HG03095 (cell line): ENCODE results near the gene MOCS3.

Experiments used
- ATAC-seq: cut with Tn5 transposase; IDR thresholded peaks from one replicate; pipeline ENCODE4 v1.9.1; 2021; ENCODE audit warnings: moderate library complexity; ENCODE audit not compliant: unreplicated experiment

The MOCS3 gene

DNA sequence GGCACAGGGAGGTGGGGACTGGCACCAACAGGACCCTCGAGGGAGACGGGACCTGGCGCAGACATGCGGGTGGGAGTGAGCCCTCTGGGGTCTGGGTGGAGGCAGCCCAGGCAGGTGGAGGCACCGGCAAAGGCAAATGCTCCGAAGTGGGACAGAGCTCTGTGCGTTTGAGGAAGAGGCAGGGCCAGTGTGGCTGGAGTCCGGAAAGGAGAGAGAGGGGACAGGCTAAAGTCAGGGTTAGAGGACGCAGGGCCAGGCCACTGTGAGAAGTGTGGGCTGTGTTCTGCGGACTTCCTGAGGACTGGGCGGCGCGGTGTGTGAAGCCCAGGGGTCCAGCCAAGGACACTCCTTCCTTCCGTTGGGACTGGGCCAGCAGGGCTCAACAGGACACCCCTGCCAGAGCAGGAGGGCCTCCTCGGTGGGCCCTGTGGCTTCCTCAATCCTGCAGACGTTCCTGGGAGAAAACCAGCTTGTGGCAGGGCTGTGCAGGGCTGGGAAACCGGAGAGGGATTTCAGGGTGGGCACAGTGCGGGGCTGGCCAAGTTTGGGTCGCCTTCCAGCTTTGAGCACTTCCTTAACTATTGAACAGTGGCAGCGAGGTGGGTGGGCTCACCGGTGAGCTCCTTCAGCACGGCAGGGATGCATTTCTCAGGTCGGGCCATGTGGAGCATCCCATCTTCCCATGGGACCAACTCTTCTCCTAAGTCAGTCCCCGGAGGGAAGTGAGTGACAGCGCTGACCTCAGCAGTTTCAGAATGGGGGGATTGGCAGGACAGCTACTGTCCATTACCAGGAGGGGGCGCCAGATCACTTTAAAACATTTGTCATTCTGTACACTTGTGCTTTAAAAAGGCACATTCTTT is 22.5 kb downstream of the MOCS3 start:
- no peak for ATAC-seq

DNA sequence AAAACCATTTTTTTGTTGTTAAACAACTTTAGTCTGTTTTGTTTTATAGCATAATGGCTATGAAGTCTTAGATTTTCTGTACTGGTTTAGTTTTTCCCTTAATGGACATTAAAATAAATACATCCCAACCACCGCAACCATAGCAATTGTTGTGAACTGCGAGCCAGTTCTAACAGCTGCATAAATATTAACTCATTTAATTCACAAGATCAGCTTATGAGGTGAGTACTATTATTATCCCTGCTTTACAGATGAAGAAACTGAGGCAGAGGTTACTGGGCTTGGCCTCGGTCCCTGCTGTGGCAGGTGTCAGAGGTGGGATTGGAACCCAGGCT is 23.1 kb downstream of the MOCS3 start:
- no peak for ATAC-seq

DNA sequence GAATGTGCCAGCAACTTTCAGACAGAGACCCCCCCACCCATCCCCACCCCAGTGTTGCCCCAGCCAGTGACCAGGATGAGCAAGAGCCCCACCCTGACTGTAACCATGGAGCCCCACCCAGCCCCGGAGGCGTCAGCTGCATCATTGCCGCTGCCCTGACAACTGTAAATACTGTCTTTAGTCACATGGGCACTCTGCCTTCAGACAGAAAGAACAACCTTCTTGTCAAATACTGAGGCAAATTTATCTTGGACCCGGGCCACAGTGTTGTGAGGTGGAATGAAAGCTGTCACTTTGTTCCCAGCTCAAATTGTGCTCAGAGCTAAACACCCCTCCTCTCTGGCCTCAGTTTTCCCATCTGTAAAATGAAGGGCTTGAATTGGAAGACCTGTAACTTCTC is 23.7 kb downstream of the MOCS3 start:
- no peak for ATAC-seq

DNA sequence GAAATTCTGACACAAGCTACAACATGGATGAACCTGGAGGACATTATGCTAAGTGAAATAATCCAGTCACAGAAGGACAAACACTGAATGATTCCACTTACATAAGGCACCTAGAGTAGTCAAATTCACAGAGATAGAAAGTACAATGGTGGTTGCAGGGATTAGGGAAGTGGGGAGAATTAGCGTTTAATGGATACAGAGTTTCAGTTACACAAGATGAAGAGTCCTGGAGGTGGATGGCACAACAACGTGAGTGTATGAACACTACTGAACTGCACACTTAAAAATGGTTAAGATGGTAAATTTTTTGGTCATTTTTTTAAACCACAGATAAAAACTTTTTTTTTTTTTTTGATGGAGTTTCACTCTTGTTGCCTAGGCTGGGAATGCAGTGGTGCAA is 24.7 kb downstream of the MOCS3 start:
- no peak for ATAC-seq

DNA sequence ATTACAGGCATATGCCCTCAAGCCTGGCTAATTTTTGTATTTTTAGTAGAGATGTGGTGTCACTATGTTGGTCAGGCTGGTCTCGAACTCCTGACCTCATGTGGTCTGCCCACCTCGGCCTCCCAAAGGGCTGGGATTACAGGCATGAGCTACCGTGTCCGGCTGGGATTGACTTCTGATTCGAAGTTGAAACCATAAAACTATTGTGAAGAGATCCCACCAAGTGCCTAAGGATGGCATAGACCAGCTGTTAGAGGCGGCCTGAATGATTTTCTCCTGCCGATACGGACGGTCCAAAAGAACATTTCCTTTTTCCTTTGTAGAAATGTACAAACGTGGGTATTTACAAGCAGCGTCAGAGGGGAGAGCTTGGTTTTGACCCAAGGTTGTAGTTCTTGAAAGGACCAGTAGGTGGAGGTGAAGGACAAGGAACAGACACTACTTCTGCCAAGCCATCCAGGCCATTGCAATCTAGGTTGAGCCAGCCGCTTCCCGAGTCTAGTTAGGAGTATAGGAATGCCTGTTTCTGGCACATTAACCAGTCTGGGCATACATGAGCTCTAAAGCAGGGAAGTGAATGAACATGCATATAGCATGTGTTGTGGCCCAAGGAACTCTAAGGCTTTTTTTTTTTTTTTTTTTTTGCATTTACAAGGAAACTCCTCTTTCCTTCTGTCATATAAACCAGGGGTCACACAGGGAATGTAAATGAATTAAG is 29.0 kb downstream of the MOCS3 start:
- no peak for ATAC-seq

DNA sequence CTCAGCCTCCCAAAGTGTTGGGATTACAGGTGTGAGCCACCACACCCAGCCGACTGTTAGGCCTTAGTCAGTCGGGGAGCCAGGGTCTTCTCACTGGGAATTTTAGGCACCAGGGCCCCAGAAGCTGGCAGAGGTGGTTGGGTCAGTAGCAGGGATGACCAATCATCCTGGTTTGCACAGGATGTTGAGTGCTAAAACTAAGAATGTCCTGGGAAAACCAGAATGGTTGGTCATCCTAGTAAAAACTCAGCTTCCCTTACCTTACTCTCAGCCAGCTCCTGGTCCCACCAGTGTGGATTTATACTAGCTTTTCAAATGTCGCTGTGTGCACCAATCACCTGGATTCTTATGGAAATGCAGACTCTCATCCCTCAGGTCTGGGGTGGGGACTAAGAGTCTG is 32.5 kb downstream of the MOCS3 start:
- no peak for ATAC-seq

DNA sequence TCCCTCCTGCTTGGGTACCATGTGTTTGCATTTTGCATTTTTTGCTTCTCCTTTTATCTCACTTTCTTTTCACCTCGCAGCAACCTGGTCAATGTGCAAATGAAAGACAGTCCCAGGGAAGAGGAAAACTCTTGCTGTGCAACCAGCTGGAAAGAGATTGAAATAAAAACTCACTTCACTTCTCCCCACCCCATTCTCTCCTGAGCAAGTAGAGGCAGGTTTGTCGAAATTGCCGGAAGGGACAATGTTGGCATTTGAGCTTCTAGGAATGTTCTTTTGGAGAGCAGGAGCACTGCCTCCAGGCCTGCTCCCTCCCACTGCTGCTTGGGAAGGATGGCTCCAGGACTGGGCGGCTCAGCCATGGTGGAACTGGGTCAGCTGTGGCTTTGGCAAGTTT is 33.7 kb downstream of the MOCS3 start:
- ATAC-seq, result no peak

DNA sequence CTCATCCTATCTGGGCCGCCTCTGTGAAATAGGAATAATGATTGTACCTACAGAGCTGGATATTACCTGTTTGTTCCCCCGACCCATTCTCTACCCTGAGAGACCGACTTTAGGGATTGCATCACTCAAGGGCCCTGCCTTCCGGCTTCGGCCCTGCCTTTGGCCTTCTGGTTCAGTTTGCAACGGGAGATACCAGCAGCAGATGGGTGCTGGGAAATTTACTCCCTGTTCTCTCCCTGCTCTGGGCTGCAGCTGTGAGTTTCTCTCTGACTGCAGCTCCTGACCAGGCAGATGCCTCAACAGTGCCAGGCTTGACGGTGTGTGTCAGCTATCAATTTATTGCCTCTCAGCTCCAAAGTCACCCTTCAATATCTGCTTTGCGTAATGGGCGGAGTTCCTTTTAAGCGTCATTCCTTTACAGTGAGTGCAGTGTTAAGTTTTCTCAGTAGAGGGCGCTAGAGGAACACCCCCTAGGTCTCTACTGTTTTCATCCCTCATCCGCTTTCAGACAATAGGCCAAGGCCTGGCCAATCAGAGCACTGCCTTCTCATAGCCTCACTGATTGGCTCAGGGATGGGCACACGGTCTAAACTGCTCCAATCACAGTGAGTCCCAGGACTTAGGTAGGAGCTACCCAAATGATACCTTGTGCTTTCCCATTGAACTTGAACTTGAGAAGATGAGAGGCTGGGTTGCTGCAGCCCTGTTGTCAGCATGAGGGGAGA is 34.3 kb downstream of the MOCS3 start:
- peak; percentile 61 for ATAC-seq

DNA sequence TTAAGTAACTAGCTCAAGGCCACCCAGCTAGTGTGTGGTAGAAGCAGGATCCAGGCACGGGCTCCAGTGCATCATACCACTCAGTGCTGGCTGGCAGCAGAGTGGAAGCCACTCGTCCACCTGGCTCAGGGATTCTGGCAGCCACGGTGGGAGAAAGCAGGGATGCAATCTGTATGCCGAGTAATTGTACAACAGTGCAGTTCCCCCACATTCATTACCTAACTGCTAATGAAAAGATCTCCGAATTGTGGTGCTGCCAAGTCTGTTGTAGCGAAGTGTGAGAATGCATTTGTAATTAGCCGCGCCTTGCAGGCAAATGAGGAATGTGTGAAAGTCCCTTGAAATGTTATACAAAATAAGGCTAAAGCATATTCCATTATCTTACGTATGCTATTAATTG is 35.3 kb downstream of the MOCS3 start:
- ATAC-seq, result no peak

DNA sequence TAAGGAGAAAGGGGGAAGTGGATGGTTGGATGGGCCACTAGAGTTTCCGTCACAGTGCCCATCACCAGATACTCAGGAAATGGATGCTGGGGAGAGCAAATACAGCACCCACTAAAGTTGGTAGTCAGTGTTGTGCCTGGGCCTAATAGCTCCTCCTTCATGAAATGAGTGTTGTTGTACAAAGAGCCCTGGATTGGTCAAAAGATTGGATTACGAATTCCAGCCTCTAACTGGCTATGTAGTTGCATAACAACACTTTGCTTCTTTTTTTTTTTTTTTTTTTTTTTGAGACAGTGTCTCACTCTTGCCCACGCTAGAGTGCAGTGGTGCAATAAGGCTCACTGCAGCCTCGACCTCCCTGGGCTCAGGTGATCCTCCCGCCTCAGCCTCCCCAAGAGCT is 36.9 kb downstream of the MOCS3 start:
- ATAC-seq, result no peak

DNA sequence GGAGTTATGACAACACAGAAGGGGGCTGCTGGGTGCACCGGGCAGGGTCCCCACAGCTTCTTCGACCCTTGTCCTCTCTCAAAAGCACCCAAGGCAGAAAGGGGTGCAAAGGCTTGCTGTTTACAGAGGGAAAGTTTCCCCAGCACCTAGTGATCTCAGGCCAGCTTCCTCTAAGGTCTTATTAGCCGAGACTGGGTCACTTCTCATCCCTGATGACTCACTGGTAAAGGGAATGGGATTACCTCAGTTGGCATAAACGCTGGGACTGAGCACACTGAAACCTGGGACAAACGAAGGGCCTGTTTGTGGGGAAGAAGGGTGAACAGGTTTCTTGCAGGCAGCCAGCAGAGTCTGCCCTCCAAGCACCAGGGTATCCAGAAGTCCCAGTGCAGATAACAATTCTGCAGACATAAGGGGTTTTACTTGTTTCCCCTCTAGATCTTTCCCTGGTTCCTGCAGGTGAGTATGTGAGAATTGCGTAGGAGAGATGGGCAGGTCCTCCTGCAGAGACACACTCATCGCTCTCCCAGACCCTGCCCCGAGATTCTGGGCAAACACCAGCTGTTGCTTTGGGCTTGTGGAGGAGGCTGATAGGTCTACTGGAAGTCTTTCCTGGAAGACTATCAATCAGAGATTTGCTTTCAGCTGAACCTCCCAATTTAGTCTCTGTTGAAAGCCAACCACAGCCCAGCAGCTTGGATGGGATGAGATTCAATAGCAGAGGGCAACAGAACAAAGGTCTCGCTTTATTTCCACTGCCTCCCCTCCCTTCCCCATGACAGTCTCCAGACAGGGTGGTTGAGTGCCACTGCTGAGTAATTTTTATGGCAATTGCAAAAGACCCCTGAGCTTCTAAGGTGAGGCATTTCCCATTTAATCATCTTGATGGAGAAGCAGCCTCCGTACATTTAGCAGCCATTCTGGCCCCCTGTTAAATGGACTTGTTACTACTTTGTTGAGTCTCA is 38.6 kb downstream of the MOCS3 start:
- ATAC-seq, result no peak

DNA sequence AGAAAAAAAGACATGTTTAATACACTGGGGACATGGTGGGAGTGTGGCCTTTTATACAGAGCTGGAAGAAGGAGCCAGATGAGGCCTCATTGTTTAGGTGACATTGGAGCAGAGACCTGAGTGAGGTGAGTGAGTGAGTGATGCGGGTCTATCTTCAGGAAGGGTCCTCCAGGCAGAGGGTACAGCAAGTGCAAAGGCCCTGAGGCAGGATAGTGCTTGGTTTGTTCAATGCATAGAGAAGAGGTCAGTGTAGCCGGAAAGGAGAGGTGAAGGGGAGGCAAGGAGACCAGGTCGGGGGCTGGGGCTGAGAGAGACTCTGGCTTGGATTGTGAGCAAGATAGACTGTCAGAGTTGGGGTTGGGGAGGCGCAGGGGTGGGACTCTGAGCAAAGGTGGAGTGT is 40.7 kb downstream of the MOCS3 start:
- no peak for ATAC-seq

DNA sequence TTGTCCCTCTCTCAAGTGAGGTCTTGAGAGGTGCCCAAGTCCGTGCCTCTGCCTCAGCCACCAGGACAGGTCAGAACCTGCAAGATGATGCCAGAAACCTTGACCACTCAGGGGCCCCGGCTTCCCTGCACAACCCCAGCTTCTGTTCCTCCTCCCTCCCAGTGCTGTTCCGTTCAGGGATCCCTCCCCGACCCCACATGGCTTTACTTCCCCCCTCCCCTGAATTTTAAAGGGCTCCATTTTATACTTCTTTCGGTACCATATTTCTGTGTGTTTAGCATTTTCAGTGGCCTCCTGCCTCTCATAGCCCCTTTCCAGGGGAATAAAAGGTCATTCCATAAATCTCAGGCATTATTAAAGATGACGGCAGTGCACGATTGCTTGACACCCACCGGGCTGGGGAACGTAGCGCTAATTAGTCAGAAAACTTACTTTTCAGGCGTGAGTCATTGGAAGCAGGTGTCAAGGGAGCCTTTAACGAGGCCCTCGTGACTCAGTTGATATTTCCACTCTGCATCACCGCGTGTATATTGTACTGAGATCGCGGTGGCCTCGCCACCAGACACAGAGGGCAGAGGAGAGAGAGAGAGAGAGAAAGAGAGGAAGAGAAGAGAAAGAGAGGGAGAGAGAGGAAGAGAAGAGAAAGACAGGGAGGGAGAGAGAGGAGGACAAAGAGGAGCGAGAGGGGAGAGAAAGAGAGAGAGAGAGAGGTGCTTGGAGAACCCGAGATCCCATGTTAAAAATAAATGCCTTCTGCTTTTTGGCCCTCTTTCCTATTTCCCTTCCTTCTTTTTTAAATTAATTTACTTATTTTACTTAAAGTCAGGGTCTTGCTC is 43.0 kb downstream of the MOCS3 start:
- ATAC-seq, result no peak

DNA sequence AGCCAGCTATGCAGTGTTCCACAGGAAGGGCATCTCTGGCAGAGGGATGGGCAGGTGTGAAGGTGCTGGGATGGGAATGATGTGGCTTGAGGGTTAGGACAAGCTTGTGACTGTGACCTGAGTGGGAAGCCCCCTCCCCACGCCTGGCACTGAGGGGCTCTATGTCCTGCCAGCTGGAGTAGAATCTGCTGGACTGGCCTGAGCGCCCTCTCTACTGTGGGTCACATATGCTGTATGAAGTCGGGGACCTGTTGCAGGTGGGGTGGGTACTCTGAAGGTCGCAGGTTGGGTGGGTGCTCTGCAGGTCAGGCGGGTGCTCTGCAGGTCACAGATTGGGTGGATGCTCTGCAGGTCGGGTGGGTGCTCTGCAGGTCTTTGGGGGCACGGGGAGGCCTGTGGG is 44.0 kb downstream of the MOCS3 start:
- no peak for ATAC-seq

DNA sequence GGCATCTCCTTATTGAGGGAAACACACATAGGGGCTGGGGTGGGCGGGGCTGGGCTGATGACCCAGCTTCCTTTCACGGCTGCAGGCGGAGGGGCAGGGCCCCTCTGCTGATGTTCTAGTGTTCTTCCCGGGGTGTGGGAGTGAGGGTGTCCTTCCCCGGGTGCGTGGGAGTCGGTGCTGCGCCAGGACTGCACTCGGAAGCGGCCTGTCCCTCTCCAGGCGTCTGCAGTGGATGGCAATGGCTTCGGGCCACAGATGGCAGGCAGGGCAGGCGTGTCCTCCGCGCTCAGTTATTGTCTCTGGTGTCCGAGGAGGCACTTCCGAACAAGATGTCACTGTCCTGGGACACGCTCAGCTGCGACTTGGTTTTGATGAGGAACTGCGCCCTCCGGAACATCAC is 45.1 kb downstream of the MOCS3 start:
- no peak for ATAC-seq

DNA sequence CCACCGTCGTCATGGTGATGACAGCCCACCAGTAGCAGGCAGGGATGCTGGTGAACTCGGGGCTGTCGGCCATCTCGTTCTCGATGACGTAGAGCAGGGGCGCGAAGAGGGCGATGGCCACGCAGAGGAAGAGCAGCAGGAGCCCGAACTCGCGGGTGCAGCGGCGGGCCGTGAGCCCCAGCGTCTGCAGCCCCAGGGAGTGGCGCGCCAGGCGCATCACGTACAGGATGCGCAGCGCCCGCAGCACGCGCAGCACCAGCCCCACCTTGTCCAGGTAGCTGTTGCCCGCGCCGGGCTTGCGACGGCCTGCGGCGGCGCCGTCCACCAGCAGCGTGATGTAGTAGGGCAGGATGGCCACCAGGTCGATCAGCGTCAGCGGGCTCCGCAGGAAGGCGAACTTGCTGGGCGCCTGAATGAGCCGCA is 45.7 kb downstream of the MOCS3 start:
- no peak for ATAC-seq

DNA sequence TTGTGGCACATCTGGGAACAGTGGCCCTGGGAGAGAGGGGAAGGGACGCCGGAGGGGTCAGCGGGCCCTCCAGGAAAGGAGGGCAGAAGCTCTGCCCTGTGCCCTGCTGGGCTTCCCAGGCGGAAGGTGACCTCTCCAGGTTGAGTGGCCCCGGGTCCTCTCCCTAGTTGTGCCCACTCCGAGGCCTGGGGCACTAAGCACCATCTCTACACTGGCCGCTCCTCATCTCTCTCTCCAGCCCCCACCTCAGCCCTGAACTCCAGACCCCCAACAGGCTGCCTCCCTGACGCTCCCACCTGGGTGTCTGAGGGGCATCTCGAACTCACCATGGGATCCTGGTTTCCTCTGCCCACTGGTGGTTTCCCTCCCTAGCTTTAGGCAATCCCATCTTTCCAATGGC is 46.2 kb downstream of the MOCS3 start:
- no peak for ATAC-seq

DNA sequence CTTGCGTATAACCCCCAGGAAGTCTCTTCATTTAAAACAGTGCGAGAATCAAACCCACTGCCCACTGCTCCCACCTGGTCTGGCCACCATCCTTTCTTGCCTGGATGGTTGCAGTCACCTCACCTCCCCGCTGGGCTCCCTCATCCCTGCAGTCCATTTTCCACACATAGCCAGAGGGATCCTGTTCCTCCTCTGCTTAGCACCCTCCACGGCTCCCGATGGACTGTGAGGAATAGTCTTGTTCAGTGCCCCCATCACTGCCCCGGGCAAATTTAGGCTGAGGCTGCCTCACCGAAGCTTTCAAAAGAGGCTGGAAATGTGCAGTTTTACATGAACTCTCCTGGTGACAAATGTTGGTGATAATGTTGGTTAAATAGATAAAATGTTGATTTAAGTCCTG is 46.6 kb downstream of the MOCS3 start:
- ATAC-seq, result no peak

DNA sequence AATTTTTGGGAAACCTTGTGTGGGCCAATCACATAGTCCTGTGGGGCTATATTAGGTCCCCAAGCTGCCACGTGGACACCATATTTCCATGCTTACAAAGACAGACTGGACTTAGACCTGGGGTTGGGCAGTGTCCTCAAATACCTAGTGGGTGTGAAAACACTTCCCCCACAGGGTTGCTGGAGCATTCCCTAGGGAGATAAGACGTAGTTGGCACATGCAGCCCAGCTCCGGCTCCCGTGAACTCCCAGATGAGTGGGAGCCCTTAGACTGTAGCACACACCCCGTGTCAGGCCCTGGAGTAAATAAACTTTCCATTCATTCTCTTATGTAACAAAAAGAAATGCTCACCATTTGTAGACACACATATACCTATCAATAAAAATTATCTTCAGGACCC is 50.1 kb downstream of the MOCS3 start:
- no peak for ATAC-seq
